ENCODE measurements around the gene KITLG.
"Not testable (repeated sequence)": the region's sequence is repeated elsewhere in the genome, so short reads cannot be mapped to it uniquely, and the experiment has no call there.

KITLG gene

DNA sequence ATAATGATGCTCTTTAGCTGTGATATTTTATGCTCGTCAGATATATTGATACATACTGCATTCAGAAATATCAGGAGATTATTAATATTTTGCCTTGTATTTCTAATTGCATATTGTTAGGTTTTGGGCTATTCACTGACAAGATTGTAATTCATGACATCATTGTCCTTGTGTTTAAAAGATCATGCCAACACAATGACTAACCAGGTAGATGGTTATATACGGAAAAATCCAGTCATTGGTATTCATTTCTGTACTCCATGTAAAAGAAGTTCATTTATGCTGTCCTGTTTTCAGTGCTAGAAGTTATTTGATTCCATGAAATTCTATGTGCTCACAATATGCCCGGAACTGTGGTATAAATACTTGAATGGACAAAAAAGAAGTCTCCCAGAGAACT, 107.5 kb downstream of the KITLG start:
- DNase-seq = no peak

DNA sequence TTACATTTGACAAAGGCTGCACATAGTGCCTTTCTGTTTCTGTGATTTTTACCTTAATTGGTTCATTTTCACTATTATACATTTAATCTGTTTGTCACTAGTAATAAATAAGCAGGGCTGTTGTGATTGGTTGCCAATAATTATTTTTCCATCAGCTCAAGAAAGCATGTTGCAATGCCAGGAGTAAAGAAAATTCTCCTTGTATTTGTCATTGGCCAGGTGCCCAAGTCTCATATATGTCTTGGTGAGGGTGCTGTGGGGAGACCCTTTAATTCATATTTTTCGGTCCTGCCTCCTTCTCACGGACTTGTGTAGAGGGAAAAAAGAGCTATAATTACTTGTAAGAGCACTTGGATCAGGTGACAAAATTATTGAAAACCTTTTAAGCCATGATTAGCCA, 108.0 kb downstream of the KITLG start:
- no peak for DNase-seq

DNA sequence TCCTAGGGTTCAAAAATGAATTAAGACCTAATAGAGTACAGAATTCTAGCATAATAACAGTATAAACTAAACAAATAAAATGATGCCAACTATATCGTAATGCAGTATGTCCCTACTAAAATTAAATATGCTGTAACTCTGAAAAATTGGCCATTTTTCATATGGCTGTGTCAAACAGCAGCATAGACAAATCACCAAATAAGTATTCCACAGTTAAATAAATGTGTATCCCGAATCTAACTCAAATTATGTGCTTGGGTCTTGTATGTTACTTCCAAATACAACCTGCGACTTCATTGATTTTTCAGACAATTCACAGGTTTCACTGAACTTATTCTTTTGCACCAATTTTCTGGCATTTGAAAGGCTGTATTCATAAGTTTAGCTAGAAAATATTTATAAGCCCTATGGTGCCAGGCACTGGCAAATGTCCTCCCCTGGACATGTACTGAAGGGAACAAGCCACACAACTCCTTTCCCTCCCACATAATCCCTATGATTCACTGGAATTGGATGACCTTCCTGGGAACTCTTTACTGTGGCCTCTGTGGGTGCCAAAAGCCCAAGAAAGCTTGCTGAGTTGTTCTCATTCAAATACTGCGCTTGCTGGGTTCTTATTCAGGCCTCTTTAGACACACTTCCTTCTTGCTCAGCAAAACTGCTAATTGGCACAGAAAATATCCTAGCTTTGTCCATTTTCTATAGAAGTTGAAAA, 108.8 kb downstream of the KITLG start:
- DNase-seq = peak; percentile 59

DNA sequence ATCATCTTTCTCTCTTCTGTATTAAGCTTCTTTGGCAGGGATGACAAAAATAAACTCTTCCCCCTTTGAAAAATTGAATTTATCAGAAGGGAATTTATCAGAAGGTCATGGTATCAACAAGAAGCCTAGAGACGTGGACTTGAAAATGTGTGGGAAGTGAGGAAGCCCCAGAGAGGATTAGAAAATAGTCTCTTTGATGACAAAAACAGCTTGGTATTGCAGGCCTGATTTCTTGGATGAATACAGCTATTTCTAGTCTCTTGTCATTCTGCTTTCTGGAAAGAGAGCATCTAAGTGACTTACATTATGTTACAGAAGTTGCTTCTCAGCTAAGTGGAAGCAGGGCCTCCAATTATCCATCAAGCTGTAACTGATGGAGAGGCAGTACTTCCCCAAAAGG, 111.1 kb downstream of the KITLG start:
- DNase-seq = no peak

DNA sequence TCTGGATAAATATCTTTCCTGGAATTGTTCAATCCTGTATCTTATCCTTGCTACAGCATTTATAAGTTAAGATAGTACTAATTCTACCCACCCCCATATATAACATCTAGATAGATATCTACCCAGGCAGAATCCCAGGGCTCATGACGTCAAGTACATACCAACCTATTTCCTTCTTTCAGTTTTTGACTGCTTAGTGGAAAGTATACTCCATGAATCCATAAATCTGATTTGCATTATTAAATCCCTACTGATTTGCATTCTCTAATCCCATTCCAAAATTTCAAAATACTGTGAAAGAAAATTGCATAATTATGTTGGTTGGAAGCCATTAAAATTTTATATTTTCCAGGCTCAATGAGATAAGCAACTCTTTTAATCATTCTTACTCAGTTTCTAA, 111.7 kb downstream of the KITLG start:
- DNase-seq = no peak

DNA sequence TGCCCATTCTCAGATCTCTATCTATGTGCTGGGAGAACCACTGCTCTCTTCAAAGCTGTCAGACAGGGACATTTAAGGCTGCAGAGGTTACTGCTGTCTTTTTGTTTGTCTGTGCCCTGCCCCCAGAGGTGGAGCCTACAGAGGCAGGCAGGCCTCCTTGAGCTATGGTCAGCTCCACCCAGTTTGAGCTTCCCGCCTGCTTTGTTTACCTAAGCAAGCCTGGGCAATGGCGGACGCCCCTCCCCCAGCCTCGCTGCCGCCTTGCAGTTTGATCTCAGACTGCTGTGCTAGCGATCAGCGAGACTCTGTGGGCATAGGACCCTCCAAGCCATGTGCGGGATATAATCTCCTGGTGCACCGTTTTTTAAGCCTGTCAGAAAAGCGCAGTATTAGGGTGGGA, 113.6 kb downstream of the KITLG start:
- not testable (repeated sequence) for DNase-seq

DNA sequence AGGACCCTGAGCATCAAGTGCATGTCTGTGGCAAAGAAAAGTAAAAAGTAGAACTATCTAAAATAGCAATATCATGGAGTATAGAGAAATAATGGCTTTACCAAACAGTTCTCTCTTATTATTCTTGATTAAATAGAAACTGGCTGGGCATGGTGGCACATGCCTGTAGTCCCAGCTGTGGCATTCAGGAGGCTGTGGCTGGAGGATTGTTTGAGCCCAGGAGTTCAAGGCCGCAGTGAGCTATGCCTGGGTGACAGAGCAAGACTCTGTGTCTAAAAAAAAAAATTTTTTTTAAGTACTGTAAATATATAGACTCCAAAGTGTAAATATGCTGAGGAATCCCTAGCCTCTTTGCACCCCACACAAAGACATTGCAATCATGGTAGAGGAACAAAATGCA, 121.9 kb downstream of the KITLG start:
- DNase-seq = no peak

DNA sequence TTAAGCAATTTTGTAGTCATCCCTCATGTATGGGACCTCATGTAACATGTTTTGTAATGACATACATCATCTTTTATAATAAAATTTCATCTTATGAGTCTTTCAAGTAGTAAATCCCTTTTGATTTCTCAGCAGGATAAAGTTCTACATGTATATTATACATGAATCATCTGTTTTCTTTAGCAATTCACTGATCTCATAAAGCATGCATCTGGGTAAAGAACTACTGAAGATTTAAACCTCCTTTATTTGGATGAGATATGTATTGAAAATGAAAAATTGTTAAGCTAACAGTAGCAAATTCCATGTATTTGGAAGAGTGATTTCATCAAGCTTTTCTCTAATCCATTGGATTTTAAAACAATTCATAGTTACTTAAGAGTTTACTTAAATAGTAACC, 126.9 kb downstream of the KITLG start:
- DNase-seq = no peak

DNA sequence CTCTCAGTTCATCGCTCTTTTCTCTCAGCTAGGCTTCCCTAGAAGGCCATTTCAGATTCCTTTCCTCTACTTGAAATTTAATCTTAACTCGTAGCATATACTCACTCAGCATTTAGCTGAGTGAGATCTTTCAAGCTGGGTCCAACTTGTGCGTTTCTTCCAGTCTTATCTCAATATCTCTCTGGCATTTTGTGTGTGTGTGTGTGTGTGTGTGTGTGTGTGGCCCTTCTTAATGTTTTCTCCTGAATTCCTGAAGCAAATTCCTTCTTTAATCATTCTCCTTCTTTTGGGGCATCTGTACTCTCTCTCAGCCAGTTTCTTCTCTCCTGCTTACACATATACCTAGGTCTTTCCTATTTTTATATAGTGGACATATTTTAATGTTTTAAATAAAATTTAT, 129.1 kb downstream of the KITLG start:
- no peak for DNase-seq

DNA sequence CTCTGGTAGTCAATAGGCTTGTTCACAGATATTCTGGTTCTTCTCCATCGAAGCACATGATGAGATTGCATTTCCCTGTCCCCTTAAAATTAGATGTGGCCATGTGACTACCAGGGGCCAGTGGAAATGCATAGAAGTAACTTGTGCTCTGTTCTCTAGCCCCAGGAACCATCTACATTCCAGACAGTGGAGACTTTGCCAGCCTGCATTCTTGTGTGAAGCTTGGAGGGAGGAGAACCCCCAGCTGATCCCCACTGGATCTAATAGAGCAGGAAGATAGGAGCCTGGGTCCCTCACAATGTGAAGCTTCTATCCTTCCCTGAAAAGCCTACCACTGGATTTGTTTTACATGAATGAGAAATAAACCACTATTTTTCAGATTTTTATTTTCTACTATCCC, 130.1 kb downstream of the KITLG start:
- DNase-seq = no peak

DNA sequence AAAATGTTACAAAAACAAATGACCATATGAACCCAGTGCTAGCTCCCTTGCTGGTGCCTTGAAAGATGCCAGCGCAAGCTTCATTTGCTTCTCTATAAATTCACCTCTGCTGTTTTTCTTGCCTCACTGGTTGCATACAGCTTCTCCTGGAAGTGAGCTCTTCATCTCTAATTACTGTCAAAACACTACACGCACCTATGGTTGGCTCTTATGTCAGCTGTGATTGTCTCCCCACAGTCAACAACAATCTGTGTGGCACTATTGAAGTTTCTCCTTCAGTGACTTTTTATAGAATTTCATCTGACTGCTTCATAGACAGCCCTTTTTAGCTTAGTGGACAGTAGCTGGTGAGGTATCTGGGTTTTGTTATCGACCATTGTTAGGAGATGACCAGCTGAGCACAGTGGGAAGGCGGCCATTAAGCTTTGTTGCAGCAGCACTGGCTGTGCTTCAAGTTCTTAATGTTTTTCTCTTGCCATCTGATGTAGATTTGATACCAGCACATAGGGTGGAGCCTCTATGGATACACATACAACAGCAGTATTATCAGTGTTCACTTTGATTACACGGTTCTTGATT, 131.8 kb downstream of the KITLG start:
- DNase-seq = no peak

DNA sequence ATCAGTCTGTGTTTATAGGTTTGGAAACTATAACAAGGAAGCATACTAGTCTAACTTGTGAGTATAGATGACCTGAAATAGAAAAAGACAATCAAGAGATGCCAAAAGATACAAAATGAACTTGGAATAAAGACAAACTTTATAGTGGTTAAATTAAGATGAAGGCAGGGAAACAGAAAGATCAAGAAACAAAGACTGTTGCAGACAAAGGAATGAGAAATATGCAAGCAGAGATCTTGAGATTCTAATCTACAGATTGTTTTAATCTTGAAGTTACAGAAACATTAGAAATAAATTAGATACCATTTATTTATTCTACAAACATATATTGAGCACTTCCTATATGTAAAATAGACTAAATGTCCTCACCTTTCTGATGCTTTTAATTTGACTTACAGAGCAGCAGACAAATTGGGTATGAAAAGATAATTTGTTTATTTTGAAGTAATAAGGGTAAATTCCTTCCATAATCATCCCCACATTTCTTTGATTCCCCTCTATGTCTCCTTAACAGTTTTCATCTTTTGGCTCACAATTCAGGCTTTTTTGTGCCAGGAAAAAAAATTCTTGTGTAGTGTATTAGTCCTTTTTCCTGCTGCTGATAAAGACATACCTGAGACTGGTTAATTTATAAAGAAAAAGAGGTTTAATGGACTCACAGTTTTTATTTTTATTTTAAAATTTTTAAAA, 134.4 kb downstream of the KITLG start:
- no peak for DNase-seq

DNA sequence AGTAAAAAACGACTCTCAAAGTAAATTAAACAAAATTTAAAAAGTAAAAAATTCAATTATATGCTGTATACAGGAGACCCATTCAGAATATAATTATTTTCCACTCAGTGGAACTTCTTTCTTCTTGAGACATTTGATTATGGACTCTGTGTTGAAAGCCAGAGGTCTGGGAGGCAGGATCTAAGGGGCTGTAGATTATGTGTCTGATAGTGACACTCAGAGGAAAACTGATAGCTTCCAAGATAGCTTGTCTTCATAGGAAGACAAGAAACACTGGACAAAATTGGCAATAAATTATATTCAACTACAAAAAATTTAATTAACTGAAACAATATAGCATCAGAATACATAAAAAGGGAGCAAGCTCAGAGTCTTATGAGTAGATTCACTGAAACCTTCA, 135.8 kb downstream of the KITLG start:
- no peak for DNase-seq
